HCT116 (cell line): Measurements from ENCODE around the gene GNB2.

ENCODE experiments used
- ATF3 ChIP-seq: IDR thresholded peaks from 2 replicates; pipeline ENCODE4 v1.6.1; 2012
- CEBPB ChIP-seq: IDR thresholded peaks from 2 replicates; pipeline ENCODE4 v1.6.1; 2012; ENCODE audit warnings: low read depth
- CTCF ChIP-seq, 3 experiments: fragments of 200-600 bp in 1 of 3; sonication (generic) in 1 of 3; IDR thresholded peaks in 2 of 3; conservative IDR thresholded peaks in 1 of 3; 2 replicates each; pipeline ENCODE4 v1.5.1; 2012 to 2017; ENCODE audit warnings: low read depth in 2 of 3, low read length in 2 of 3, antibody characterized with exemption in 1 of 3, borderline replicate concordance in 1 of 3, control low read depth in 1 of 3, mild to moderate bottlenecking in 1 of 3, mixed read lengths in 1 of 3, mixed run types in 1 of 3, moderate library complexity in 1 of 3; ENCODE audit not compliant: insufficient read depth in 1 of 3
- EZH2 ChIP-seq: fragments of 200-600 bp; sonication (generic); IDR thresholded peaks from 2 replicates; pipeline ENCODE4 v1.6.1; 2017; ENCODE audit warnings: antibody characterized with exemption, mixed run types
- JUND ChIP-seq: IDR thresholded peaks from 2 replicates; pipeline ENCODE4 v1.6.1; 2012
- MAX ChIP-seq: IDR thresholded peaks from 2 replicates; pipeline ENCODE4 v1.6.1; 2012
- POLR2A ChIP-seq: IDR thresholded peaks from 2 replicates; pipeline ENCODE4 v1.7.0; 2011; ENCODE audit warnings: borderline replicate concordance; ENCODE audit not compliant: insufficient read depth, insufficient read length; ENCODE audit errors: extremely low read depth
- POLR2AphosphoS5 ChIP-seq: IDR thresholded peaks from 2 replicates; pipeline ENCODE4 v1.6.1; 2011; ENCODE audit warnings: mild to moderate bottlenecking, low read depth, low read length, moderate library complexity
- RAD21 ChIP-seq: IDR thresholded peaks from 2 replicates; pipeline ENCODE4 v1.6.1; 2012; ENCODE audit warnings: low read depth, mild to moderate bottlenecking
- SIN3A ChIP-seq: IDR thresholded peaks from 2 replicates; pipeline ENCODE4 v1.6.1; 2012; ENCODE audit warnings: low read depth
- TCF7L2 ChIP-seq: IDR thresholded peaks from 2 replicates; pipeline ENCODE4 v1.7.0; 2011; ENCODE audit warnings: borderline replicate concordance, inconsistent platforms; ENCODE audit not compliant: insufficient read depth, insufficient read length; ENCODE audit errors: extremely low read depth
- ZBTB33 ChIP-seq: IDR thresholded peaks from 2 replicates; pipeline ENCODE4 v1.6.1; 2011; ENCODE audit warnings: mild to moderate bottlenecking, low read length, moderate library complexity; ENCODE audit not compliant: insufficient replicate concordance; ENCODE audit errors: extremely low read depth

GRCh38 chr7:100623951-100624824 is 49.4 kb upstream of the GNB2 start:
- TF ChIP-seq POLR2A: no peak
- TF ChIP-seq CTCF (IDR thresholded peaks at IDR 0.05 in 2 of 3, conservative IDR thresholded peaks at IDR 0.05 in 1 of 3; ENCODE audit: borderline replicate concordance in 1 of 3, insufficient read depth in 1 of 3, low read depth in 2 of 3, low read length in 2 of 3): no peak
- TF ChIP-seq EZH2: no peak
- no peak for TF ChIP-seq CEBPB
- TF ChIP-seq MAX: no peak
- no peak for TF ChIP-seq POLR2AphosphoS5
- no peak for TF ChIP-seq RAD21
- TF ChIP-seq ZBTB33: no peak
- no peak for TF ChIP-seq ATF3
- no peak for TF ChIP-seq SIN3A
- TF ChIP-seq JUND: no peak
- no peak for TF ChIP-seq TCF7L2
